Hepatocyte (in vitro differentiated cells): ENCODE results near the gene SSPN. TPM values are rescaled to one million over a fixed set of nuclear protein-coding genes. Genes with fewer than 3 reads are reported as not detected.

ENCODE experiments used
- DNase-seq: peaks from one replicate; pipeline ENCODE4 v3.0.0-alpha.2; 2016; ENCODE audit warnings: low spot score
- H2AFZ ChIP-seq: fragments of 200-600 bp; sonication (generic); 2 replicates; pipeline ENCODE4 v1.6.0; 2016; ENCODE audit warnings: antibody characterized with exemption, mild to moderate bottlenecking
- H3K27ac ChIP-seq: fragments of 200-600 bp; sonication (generic); 2 replicates; pipeline ENCODE4 v1.5.1; 2016; ENCODE audit warnings: mild to moderate bottlenecking
- H3K27me3 ChIP-seq: fragments of 200-600 bp; sonication (generic); 2 replicates; pipeline ENCODE4 v1.6.1; 2016
- H3K36me3 ChIP-seq: fragments of 200-600 bp; sonication (generic); replicated peaks from 2 replicates; pipeline ENCODE4 v1.5.1; 2016; ENCODE audit warnings: low read depth; ENCODE audit not compliant: insufficient read depth
- H3K4me1 ChIP-seq: fragments of 200-600 bp; sonication (generic); 2 replicates; pipeline ENCODE4 v1.5.1; 2016; ENCODE audit warnings: mild to moderate bottlenecking, moderate library complexity; ENCODE audit not compliant: insufficient read depth
- H3K4me2 ChIP-seq: fragments of 200-600 bp; sonication (generic); 2 replicates; pipeline ENCODE4 v1.6.0; 2016
- H3K4me3 ChIP-seq: fragments of 200-600 bp; sonication (generic); 2 replicates; pipeline ENCODE4 v1.5.1; 2016; ENCODE audit warnings: mild to moderate bottlenecking
- H3K79me2 ChIP-seq: fragments of 200-600 bp; sonication (generic); 2 replicates; pipeline ENCODE4 v1.6.0; 2017; ENCODE audit warnings: mild to moderate bottlenecking
- H3K9me2 ChIP-seq: fragments of 200-600 bp; sonication (generic); replicated peaks from 2 replicates; pipeline ENCODE4 v1.6.0; 2017; ENCODE audit warnings: mild to moderate bottlenecking; ENCODE audit not compliant: insufficient read depth
- H3K9me3 ChIP-seq: fragments of 200-600 bp; sonication (generic); 2 replicates; pipeline ENCODE4 v1.5.1; 2016; ENCODE audit warnings: low read depth, mild to moderate bottlenecking
- H4K20me1 ChIP-seq: fragments of 200-600 bp; sonication (generic); 2 replicates; pipeline ENCODE4 v1.6.0; 2016; ENCODE audit warnings: mild to moderate bottlenecking; ENCODE audit not compliant: insufficient read depth, poor library complexity, severe bottlenecking
- EZH2 ChIP-seq: fragments of 200-600 bp; sonication (generic); IDR thresholded peaks from 2 replicates; pipeline ENCODE4 v1.6.1; 2016; ENCODE audit warnings: antibody characterized with exemption, mild to moderate bottlenecking, borderline replicate concordance
- EZH2phosphoT487 ChIP-seq: fragments of 200-600 bp; sonication (generic); IDR thresholded peaks from one replicate; pipeline ENCODE4 v1.6.1; 2018; ENCODE audit warnings: antibody characterized with exemption, mild to moderate bottlenecking, low read depth, moderate library complexity; ENCODE audit not compliant: unreplicated experiment, severe bottlenecking
- WGBS: methylation state at CpG from one replicate; pipeline ENCODE4 v1.1.6; 2016; ENCODE audit warnings: low lambda C conversion rate; ENCODE audit errors: missing lambda C conversion rate; 5-methylcytosine and 5-hydroxymethylcytosine counted together
- polyA plus RNA-seq: library from polyadenylated mRNA; unstranded; fragments of >200 nt; fragmentation: Nextera tagmentation; extraction: Ambion mirVana; gene quantifications from 2 replicates; pipeline ENCODE4 v1.2.1, GENCODE V29; 2016
- total RNA-seq: library from RNA; depleted of rRNA; stranded (reverse); fragments of >200 nt; gene quantifications from 2 replicates; pipeline ENCODE4 v1.2.3, GENCODE V29; 2014
- TF ChIP-seq, protein P1 (sequence below): fragments of 200-600 bp; sonication (generic); IDR thresholded peaks from 2 replicates; pipeline ENCODE4 v1.5.1; 2016; ENCODE audit warnings: antibody characterized with exemption, mild to moderate bottlenecking; ENCODE audit not compliant: poor library complexity

Gene SSPN
- total and polyA plus RNA-seq, 2 experiments from 2014 or later = 1.7 to 12.5 TPM

GRCh38 chr12:26162174-26162573, 33.2 kb upstream of the SSPN start:
- Histone ChIP-seq H4K20me1 (no peaks in the 10 kb centered on the region), H3K27ac (no peak overlapping the region), H3K4me3 (no peak overlapping the region), H3K27me3 (no peaks in the 10 kb centered on the region), H3K4me2 (no peak overlapping the region), H2AFZ (no peak overlapping the region), H3K36me3 (no peaks in the 10 kb centered on the region), H3K9me2 (no peaks in the 10 kb centered on the region), H3K79me2 (no peaks in the 10 kb centered on the region), H3K9me3 (no peaks in the 10 kb centered on the region), H3K4me1 (no peaks in the 10 kb centered on the region)
- TF ChIP-seq EZH2phosphoT487 (no peak), EZH2 (no peak)
- TF ChIP-seq, protein P1, sequence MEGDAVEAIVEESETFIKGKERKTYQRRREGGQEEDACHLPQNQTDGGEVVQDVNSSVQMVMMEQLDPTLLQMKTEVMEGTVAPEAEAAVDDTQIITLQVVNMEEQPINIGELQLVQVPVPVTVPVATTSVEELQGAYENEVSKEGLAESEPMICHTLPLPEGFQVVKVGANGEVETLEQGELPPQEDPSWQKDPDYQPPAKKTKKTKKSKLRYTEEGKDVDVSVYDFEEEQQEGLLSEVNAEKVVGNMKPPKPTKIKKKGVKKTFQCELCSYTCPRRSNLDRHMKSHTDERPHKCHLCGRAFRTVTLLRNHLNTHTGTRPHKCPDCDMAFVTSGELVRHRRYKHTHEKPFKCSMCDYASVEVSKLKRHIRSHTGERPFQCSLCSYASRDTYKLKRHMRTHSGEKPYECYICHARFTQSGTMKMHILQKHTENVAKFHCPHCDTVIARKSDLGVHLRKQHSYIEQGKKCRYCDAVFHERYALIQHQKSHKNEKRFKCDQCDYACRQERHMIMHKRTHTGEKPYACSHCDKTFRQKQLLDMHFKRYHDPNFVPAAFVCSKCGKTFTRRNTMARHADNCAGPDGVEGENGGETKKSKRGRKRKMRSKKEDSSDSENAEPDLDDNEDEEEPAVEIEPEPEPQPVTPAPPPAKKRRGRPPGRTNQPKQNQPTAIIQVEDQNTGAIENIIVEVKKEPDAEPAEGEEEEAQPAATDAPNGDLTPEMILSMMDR = no peak
- 89% methylated on average over 1 of the region's 1 CpG for WGBS
- DNase-seq = no peak

DNA sequence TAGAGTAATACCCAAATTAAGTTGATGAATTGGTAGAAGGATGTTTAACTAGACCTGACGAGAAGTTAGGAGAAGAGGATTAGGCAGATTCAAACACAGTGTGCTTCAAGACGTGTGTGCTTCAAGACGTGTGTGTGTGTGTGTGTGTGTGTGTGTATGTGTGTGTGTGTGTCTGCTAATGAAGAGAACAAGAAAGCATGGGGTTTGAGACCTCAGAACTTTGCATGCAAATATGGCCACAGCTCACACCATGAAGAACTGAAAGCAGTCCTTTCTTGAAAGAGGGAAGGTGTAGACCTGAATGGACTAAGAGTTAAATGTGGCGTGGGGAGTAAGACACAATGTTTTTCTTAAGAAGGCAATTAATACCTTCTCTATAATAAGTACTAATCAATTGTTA, 32.5 kb upstream of the SSPN start:
- H3K79me2 ChIP-seq = no peaks in the 10 kb centered on the region
- H3K27ac ChIP-seq = no peak overlapping the region
- no peaks in the 10 kb centered on the region for H3K9me3 ChIP-seq
- no peaks in the 10 kb centered on the region for H3K36me3 ChIP-seq
- no peak overlapping the region for H3K4me2 ChIP-seq
- H3K4me3 ChIP-seq = no peak overlapping the region
- H3K9me2 ChIP-seq = no peaks in the 10 kb centered on the region
- H3K4me1 ChIP-seq = no peaks in the 10 kb centered on the region
- no peak overlapping the region for H2AFZ ChIP-seq
- 78% methylated on average over 4 of the region's 4 CpGs for WGBS
- no peak for DNase-seq
- no peaks in the 10 kb centered on the region for H3K27me3 ChIP-seq
- TF ChIP-seq, protein P1 = no peak
- TF ChIP-seq EZH2 = no peak
- no peak for TF ChIP-seq EZH2phosphoT487
- no peaks in the 10 kb centered on the region for H4K20me1 ChIP-seq

- no peaks in the 10 kb centered on the region for H3K79me2 ChIP-seq
- no peak overlapping the region for H3K4me2 ChIP-seq
- no peak overlapping the region for H3K4me3 ChIP-seq
- H3K27me3 ChIP-seq = no peaks in the 10 kb centered on the region
- H3K36me3 ChIP-seq = no peaks in the 10 kb centered on the region
- no peaks in the 10 kb centered on the region for H3K9me2 ChIP-seq
- whole genome bisulfite sequencing = 32% methylated on average over 3 of the region's 3 CpGs
- DNase-seq = no peak
- H3K4me1 ChIP-seq = no peaks in the 10 kb centered on the region
- H3K9me3 ChIP-seq = no peaks in the 10 kb centered on the region
- no peaks in the 10 kb centered on the region for H4K20me1 ChIP-seq
- H3K27ac ChIP-seq = no peak overlapping the region
- no peak overlapping the region for H2AFZ ChIP-seq
- TF ChIP-seq EZH2phosphoT487 (no peak), EZH2 (no peak)
- TF ChIP-seq, protein P1 = no peak
These were observed 31.3 kb upstream of the SSPN start for GRCh38 chr12:26164118-26164517.

DNA sequence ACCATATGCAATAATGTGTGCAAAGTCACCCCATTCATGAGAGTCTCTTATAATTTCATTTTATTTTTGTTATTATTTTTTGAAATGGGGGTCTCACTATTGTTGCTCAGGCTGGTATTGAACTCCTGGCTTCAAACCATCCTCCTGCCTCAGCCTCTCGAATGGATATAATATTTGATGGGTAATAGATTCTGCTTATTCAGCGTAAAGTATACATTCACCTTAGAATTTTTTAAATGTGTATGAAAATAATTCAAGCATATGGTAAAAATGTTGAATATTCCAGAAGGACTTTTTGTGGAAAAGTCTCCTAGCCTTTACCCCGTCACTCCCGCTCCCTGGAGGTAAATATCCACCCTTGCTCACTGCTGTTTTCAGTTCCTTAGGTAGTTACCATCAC, 23.4 kb upstream of the SSPN start:
- H3K9me3 ChIP-seq = no peaks in the 10 kb centered on the region
- no peaks in the 10 kb centered on the region for H3K27me3 ChIP-seq
- H3K4me2 ChIP-seq = no peak overlapping the region
- H3K79me2 ChIP-seq = no peaks in the 10 kb centered on the region
- no peaks in the 10 kb centered on the region for H4K20me1 ChIP-seq
- H3K36me3 ChIP-seq = no peaks in the 10 kb centered on the region
- H2AFZ ChIP-seq = no peak overlapping the region
- H3K4me3 ChIP-seq = no peak overlapping the region
- no peaks in the 10 kb centered on the region for H3K9me2 ChIP-seq
- no peak for TF ChIP-seq EZH2
- TF ChIP-seq EZH2phosphoT487 = no peak
- no peaks in the 10 kb centered on the region for H3K4me1 ChIP-seq
- H3K27ac ChIP-seq = no peak overlapping the region
- DNase-seq = no peak
- 92% methylated on average over 4 of the region's 4 CpGs for WGBS
